ENCODE measurements around the gene ZNRF3.

- TF ChIP-seq, protein P1, sequence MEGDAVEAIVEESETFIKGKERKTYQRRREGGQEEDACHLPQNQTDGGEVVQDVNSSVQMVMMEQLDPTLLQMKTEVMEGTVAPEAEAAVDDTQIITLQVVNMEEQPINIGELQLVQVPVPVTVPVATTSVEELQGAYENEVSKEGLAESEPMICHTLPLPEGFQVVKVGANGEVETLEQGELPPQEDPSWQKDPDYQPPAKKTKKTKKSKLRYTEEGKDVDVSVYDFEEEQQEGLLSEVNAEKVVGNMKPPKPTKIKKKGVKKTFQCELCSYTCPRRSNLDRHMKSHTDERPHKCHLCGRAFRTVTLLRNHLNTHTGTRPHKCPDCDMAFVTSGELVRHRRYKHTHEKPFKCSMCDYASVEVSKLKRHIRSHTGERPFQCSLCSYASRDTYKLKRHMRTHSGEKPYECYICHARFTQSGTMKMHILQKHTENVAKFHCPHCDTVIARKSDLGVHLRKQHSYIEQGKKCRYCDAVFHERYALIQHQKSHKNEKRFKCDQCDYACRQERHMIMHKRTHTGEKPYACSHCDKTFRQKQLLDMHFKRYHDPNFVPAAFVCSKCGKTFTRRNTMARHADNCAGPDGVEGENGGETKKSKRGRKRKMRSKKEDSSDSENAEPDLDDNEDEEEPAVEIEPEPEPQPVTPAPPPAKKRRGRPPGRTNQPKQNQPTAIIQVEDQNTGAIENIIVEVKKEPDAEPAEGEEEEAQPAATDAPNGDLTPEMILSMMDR (IDR thresholded peaks at IDR 0.05) = no peak
- no peak for TF ChIP-seq POLR2A (IDR thresholded peaks at IDR 0.05)
Measured at GRCh38 chr22:28953403-28953802, 70.0 kb downstream of the ZNRF3 start.
